Loucy (cell line): ENCODE measurements around the gene EREG.

Source experiments
- CTCF ChIP-seq: fragments of 200-600 bp; sonication (generic); conservative IDR thresholded peaks from 2 replicates; pipeline ENCODE4 v1.5.1; 2014; ENCODE audit warnings: mild to moderate bottlenecking, antibody characterized with exemption, low read length
- EZH2phosphoT487 ChIP-seq: fragments of 200-600 bp; IDR thresholded peaks from 2 replicates; pipeline ENCODE4 v1.6.1; 2018; ENCODE audit warnings: antibody characterized with exemption, mild to moderate bottlenecking, moderate library complexity, borderline replicate concordance

- no peak for TF ChIP-seq EZH2phosphoT487
- TF ChIP-seq CTCF, result no peak
These were observed 68.7 kb downstream of the EREG start for GRCh38 chr4:74433541-74434172.
